Naive B cell (primary cell): Measurements from ENCODE around the gene CNTN5. TPM values are rescaled to one million over a fixed set of nuclear protein-coding genes. Genes with fewer than 3 reads are reported as not detected.

ENCODE experiments used
- ATAC-seq, 2 donors: fragments of 150-1000 bp; cut with Tn5 transposase; 2 replicates each; pipeline ENCODE4 v1.10.0; 2021; ENCODE audit warnings: low read depth in 2 of 2, mild to moderate bottlenecking in 2 of 2, moderate library complexity in 2 of 2
- DNase-seq: peaks from one replicate; pipeline ENCODE4 v3.0.0; 2022
- H3K27ac Mint-ChIP-seq, 6 donors: one replicate each; pipeline ENCODE4 v1.8.0; 2020 to 2022; ENCODE audit warnings: mild to moderate bottlenecking in 6 of 6, mixed read lengths in 6 of 6, moderate library complexity in 5 of 6, inconsistent platforms in 2 of 6
- H3K27me3 Mint-ChIP-seq, 3 donors: one replicate each; pipeline ENCODE4 v1.8.0; 2021 to 2022; ENCODE audit warnings: mixed read lengths in 3 of 3, mild to moderate bottlenecking in 1 of 3
- H3K36me3 Mint-ChIP-seq, 2 donors: one replicate each; pipeline ENCODE4 v1.8.0; 2020 to 2022; ENCODE audit warnings: mixed read lengths in 2 of 2, inconsistent platforms in 1 of 2, mild to moderate bottlenecking in 1 of 2
- H3K4me1 Mint-ChIP-seq, 3 donors: one replicate each; pipeline ENCODE4 v1.8.0; 2020 to 2022; ENCODE audit warnings: mixed read lengths in 3 of 3, inconsistent platforms in 1 of 3, mild to moderate bottlenecking in 1 of 3, moderate library complexity in 1 of 3
- H3K4me3 Mint-ChIP-seq, 8 donors: one replicate each; pipeline ENCODE4 v1.8.0; 2020 to 2022; ENCODE audit warnings: mild to moderate bottlenecking in 8 of 8, mixed read lengths in 8 of 8, moderate library complexity in 8 of 8, inconsistent platforms in 2 of 8
- H3K9me3 Mint-ChIP-seq, 7 donors: one replicate each; pipeline ENCODE4 v1.8.0; 2020 to 2022; ENCODE audit warnings: mixed read lengths in 7 of 7, mild to moderate bottlenecking in 5 of 7, inconsistent platforms in 2 of 7, moderate library complexity in 1 of 7
- polyA plus RNA-seq, 6 donors: library from polyadenylated mRNA; unstranded; fragments of 300-500 nt; fragmentation: Illumina TruSeq; gene quantifications; one replicate each; pipeline ENCODE4 v1.2.3, GENCODE V29; 2021; ENCODE audit warnings: low read depth in 6 of 6

The CNTN5 gene
- polyA plus RNA-seq, 6 donors from 2014 or later = not detected

GRCh38 chr11:99682171-99682570, 661.4 kb downstream of the CNTN5 start:
- H3K27ac Mint-ChIP-seq = no peak overlapping the region
- no peaks in the 10 kb centered on the region for H3K4me1 Mint-ChIP-seq
- ATAC-seq (no peak), DNase-seq (no peak)
- H3K36me3 Mint-ChIP-seq = no peaks in the 10 kb centered on the region
- no peaks in the 10 kb centered on the region for H3K27me3 Mint-ChIP-seq
- peaks cover 0 to 4% (median 0%) of the 10 kb centered on the region in 7 donors for H3K9me3 Mint-ChIP-seq
- H3K4me3 Mint-ChIP-seq = no peak overlapping the region

- Mint-ChIP-seq H3K4me3 (no peak overlapping the region), H3K4me1 (no peaks in the 10 kb centered on the region), H3K9me3 (peaks cover 0 to 4% (median 0%) of the 10 kb centered on the region in 7 donors), H3K27me3 (no peaks in the 10 kb centered on the region), H3K27ac (no peak overlapping the region), H3K36me3 (no peaks in the 10 kb centered on the region)
- ATAC-seq = no peak
- no peak for DNase-seq
Observed at GRCh38 chr11:99682646-99683045, 661.9 kb downstream of the CNTN5 start.

GRCh38 chr11:99683933-99684332, 663.2 kb downstream of the CNTN5 start:
- H3K36me3 Mint-ChIP-seq = no peaks in the 10 kb centered on the region
- ATAC-seq = no peak
- no peak for DNase-seq
- H3K9me3 Mint-ChIP-seq = peaks cover 0 to 4% (median 0%) of the 10 kb centered on the region in 7 donors
- H3K4me1 Mint-ChIP-seq = no peaks in the 10 kb centered on the region
- no peaks in the 10 kb centered on the region for H3K27me3 Mint-ChIP-seq
- H3K27ac Mint-ChIP-seq = no peak overlapping the region
- no peak overlapping the region for H3K4me3 Mint-ChIP-seq

- no peak for DNase-seq
- no peak for ATAC-seq
- H3K27ac Mint-ChIP-seq = no peak overlapping the region
- H3K27me3 Mint-ChIP-seq = no peaks in the 10 kb centered on the region
- H3K4me3 Mint-ChIP-seq = no peak overlapping the region
- no peaks in the 10 kb centered on the region for H3K4me1 Mint-ChIP-seq
- H3K9me3 Mint-ChIP-seq = peaks cover 0 to 12% (median 1%) of the 10 kb centered on the region in 7 donors
- H3K36me3 Mint-ChIP-seq = no peaks in the 10 kb centered on the region
Observed at GRCh38 chr11:99686838-99687237, 666.1 kb downstream of the CNTN5 start.

GRCh38 chr11:99687320-99687719, 666.6 kb downstream of the CNTN5 start:
- no peak overlapping the region for H3K27ac Mint-ChIP-seq
- ATAC-seq (no peak), DNase-seq (no peak)
- no peak overlapping the region for H3K4me3 Mint-ChIP-seq
- H3K36me3 Mint-ChIP-seq = no peaks in the 10 kb centered on the region
- peaks cover 0 to 9% (median 1%) of the 10 kb centered on the region in 7 donors for H3K9me3 Mint-ChIP-seq
- no peaks in the 10 kb centered on the region for H3K4me1 Mint-ChIP-seq
- no peaks in the 10 kb centered on the region for H3K27me3 Mint-ChIP-seq

GRCh38 chr11:99693941-99694492, 673.3 kb downstream of the CNTN5 start:
- H3K9me3 Mint-ChIP-seq = peaks cover 0 to 11% (median 3%) of the 10 kb centered on the region in 7 donors
- no peaks in the 10 kb centered on the region for H3K4me1 Mint-ChIP-seq
- H3K36me3 Mint-ChIP-seq = no peaks in the 10 kb centered on the region
- ATAC-seq = no peak
- no peak overlapping the region for H3K4me3 Mint-ChIP-seq
- H3K27ac Mint-ChIP-seq = no peak overlapping the region
- DNase-seq = no peak
- H3K27me3 Mint-ChIP-seq = no peaks in the 10 kb centered on the region

- Mint-ChIP-seq H3K9me3 (peaks cover 0 to 7% (median 3%) of the 10 kb centered on the region in 7 donors), H3K4me1 (no peaks in the 10 kb centered on the region), H3K27ac (no peak overlapping the region), H3K4me3 (no peak overlapping the region), H3K27me3 (no peaks in the 10 kb centered on the region), H3K36me3 (no peaks in the 10 kb centered on the region)
- no peak for ATAC-seq
- no peak for DNase-seq
Observed at GRCh38 chr11:99695106-99695505, 674.4 kb downstream of the CNTN5 start.

GRCh38 chr11:99706848-99707247, 686.1 kb downstream of the CNTN5 start:
- Mint-ChIP-seq H3K27me3 (no peaks in the 10 kb centered on the region), H3K4me3 (no peak overlapping the region), H3K36me3 (no peaks in the 10 kb centered on the region), H3K4me1 (no peaks in the 10 kb centered on the region), H3K27ac (no peak overlapping the region), H3K9me3 (peaks cover 0 to 7% (median 0%) of the 10 kb centered on the region in 7 donors)
- no peak for ATAC-seq
- no peak for DNase-seq

GRCh38 chr11:99708928-99709672, 688.4 kb downstream of the CNTN5 start:
- Mint-ChIP-seq H3K4me3 (no peak overlapping the region), H3K9me3 (peaks cover 0 to 7% (median 0%) of the 10 kb centered on the region in 7 donors), H3K27ac (no peak overlapping the region), H3K4me1 (no peaks in the 10 kb centered on the region), H3K36me3 (no peaks in the 10 kb centered on the region), H3K27me3 (no peaks in the 10 kb centered on the region)
- ATAC-seq = no peak
- no peak for DNase-seq

GRCh38 chr11:99716302-99716701, 695.6 kb downstream of the CNTN5 start:
- H3K4me1 Mint-ChIP-seq = no peaks in the 10 kb centered on the region
- H3K36me3 Mint-ChIP-seq = no peaks in the 10 kb centered on the region
- H3K27ac Mint-ChIP-seq = no peak overlapping the region
- no peak overlapping the region for H3K4me3 Mint-ChIP-seq
- no peaks in the 10 kb centered on the region for H3K27me3 Mint-ChIP-seq
- peaks cover 0 to 5% (median 2%) of the 10 kb centered on the region in 7 donors for H3K9me3 Mint-ChIP-seq
- ATAC-seq (no peak), DNase-seq (no peak)

GRCh38 chr11:99718291-99718690, 697.5 kb downstream of the CNTN5 start:
- Mint-ChIP-seq H3K4me1 (no peaks in the 10 kb centered on the region), H3K9me3 (peaks cover 0 to 6% (median 0%) of the 10 kb centered on the region in 7 donors), H3K36me3 (no peaks in the 10 kb centered on the region), H3K27me3 (no peaks in the 10 kb centered on the region), H3K27ac (no peak overlapping the region), H3K4me3 (no peak overlapping the region)
- DNase-seq (no peak), ATAC-seq (no peak)

- Mint-ChIP-seq H3K27me3 (no peaks in the 10 kb centered on the region), H3K4me3 (no peak overlapping the region), H3K9me3 (peaks cover 0 to 5% (median 0%) of the 10 kb centered on the region in 7 donors), H3K27ac (no peak overlapping the region), H3K36me3 (no peaks in the 10 kb centered on the region), H3K4me1 (no peaks in the 10 kb centered on the region)
- DNase-seq (no peak), ATAC-seq (no peak)
Observed at GRCh38 chr11:99739464-99740089, 718.8 kb downstream of the CNTN5 start.

GRCh38 chr11:99742501-99742900, 721.8 kb downstream of the CNTN5 start:
- Mint-ChIP-seq H3K4me1 (no peaks in the 10 kb centered on the region), H3K4me3 (no peak overlapping the region), H3K36me3 (no peaks in the 10 kb centered on the region), H3K27ac (peak overlapping the region in 1 of 6 donors; percentile 1), H3K9me3 (peaks cover 0 to 1% (median 0%) of the 10 kb centered on the region in 7 donors), H3K27me3 (no peaks in the 10 kb centered on the region)
- no peak for ATAC-seq
- no peak for DNase-seq

- Mint-ChIP-seq H3K27me3 (no peaks in the 10 kb centered on the region), H3K36me3 (no peaks in the 10 kb centered on the region), H3K9me3 (peaks cover 0 to 6% (median 0%) of the 10 kb centered on the region in 7 donors), H3K4me3 (no peak overlapping the region), H3K4me1 (no peaks in the 10 kb centered on the region), H3K27ac (no peak overlapping the region)
- ATAC-seq = no peak
- DNase-seq = no peak
Observed at GRCh38 chr11:99759787-99760186, 739.0 kb downstream of the CNTN5 start.
